KOPT-K1 (cell line): ENCODE measurements around the gene MACROD2.

Experiments used
- H3K27ac ChIP-seq: fragments of 200-600 bp; sonication (generic); 2 replicates; pipeline ENCODE4 v1.5.1; 2016; ENCODE audit warnings: antibody characterized with exemption, mild to moderate bottlenecking, low read depth, low read length; ENCODE audit not compliant: poor library complexity, severe bottlenecking
- H3K36me3 ChIP-seq: fragments of 200-600 bp; sonication (generic); 2 replicates; pipeline ENCODE4 v1.5.1; 2017; ENCODE audit warnings: antibody characterized with exemption, mild to moderate bottlenecking, low read length, moderate library complexity; ENCODE audit not compliant: insufficient read depth
- H3K9me3 ChIP-seq: fragments of 200-600 bp; sonication (generic); 2 replicates; pipeline ENCODE4 v1.5.1; 2017; ENCODE audit warnings: antibody characterized with exemption, low read length, mild to moderate bottlenecking; ENCODE audit not compliant: insufficient read depth, poor library complexity, severe bottlenecking

MACROD2 gene

GRCh38 chr20:14521436-14521835 lies 526.1 kb downstream of the MACROD2 start:
- Histone ChIP-seq H3K9me3 (no peaks in the 10 kb centered on the region), H3K27ac (no peak overlapping the region), H3K36me3 (no peaks in the 10 kb centered on the region)

- H3K36me3 ChIP-seq: no peaks in the 10 kb centered on the region
- H3K9me3 ChIP-seq: no peaks in the 10 kb centered on the region
- H3K27ac ChIP-seq: no peak overlapping the region
These were observed 527.3 kb downstream of the MACROD2 start for GRCh38 chr20:14522595-14522994.

- Histone ChIP-seq H3K27ac (no peak overlapping the region), H3K9me3 (no peaks in the 10 kb centered on the region), H3K36me3 (no peaks in the 10 kb centered on the region)
These were observed 527.8 kb downstream of the MACROD2 start for GRCh38 chr20:14523090-14523489.

GRCh38 chr20:14525426-14525825 lies 530.1 kb downstream of the MACROD2 start:
- H3K27ac ChIP-seq: no peak overlapping the region
- no peaks in the 10 kb centered on the region for H3K9me3 ChIP-seq
- H3K36me3 ChIP-seq: no peaks in the 10 kb centered on the region

- Histone ChIP-seq H3K9me3 (no peaks in the 10 kb centered on the region), H3K27ac (no peak overlapping the region), H3K36me3 (no peaks in the 10 kb centered on the region)
These were observed 531.6 kb downstream of the MACROD2 start for GRCh38 chr20:14526891-14527290.

- Histone ChIP-seq H3K9me3 (no peaks in the 10 kb centered on the region), H3K36me3 (no peaks in the 10 kb centered on the region), H3K27ac (no peak overlapping the region)
These were observed 536.5 kb downstream of the MACROD2 start for GRCh38 chr20:14531786-14532185.

- H3K36me3 ChIP-seq: no peaks in the 10 kb centered on the region
- H3K27ac ChIP-seq: no peak overlapping the region
- H3K9me3 ChIP-seq: no peaks in the 10 kb centered on the region
These were observed 541.4 kb downstream of the MACROD2 start for GRCh38 chr20:14536738-14537137.

GRCh38 chr20:14538433-14538832 lies 543.1 kb downstream of the MACROD2 start:
- Histone ChIP-seq H3K36me3 (no peaks in the 10 kb centered on the region), H3K9me3 (no peaks in the 10 kb centered on the region), H3K27ac (no peak overlapping the region)

GRCh38 chr20:14543040-14543439 lies 547.7 kb downstream of the MACROD2 start:
- Histone ChIP-seq H3K9me3 (no peaks in the 10 kb centered on the region), H3K27ac (no peak overlapping the region), H3K36me3 (no peaks in the 10 kb centered on the region)

- no peak overlapping the region for H3K27ac ChIP-seq
- no peaks in the 10 kb centered on the region for H3K9me3 ChIP-seq
- no peaks in the 10 kb centered on the region for H3K36me3 ChIP-seq
These were observed 549.4 kb downstream of the MACROD2 start for GRCh38 chr20:14544688-14545087.

- H3K9me3 ChIP-seq: no peaks in the 10 kb centered on the region
- H3K36me3 ChIP-seq: no peaks in the 10 kb centered on the region
- no peak overlapping the region for H3K27ac ChIP-seq
These were observed 555.3 kb downstream of the MACROD2 start for GRCh38 chr20:14550655-14551054.

GRCh38 chr20:14553774-14554534 lies 558.6 kb downstream of the MACROD2 start:
- H3K27ac ChIP-seq: no peak overlapping the region
- no peaks in the 10 kb centered on the region for H3K36me3 ChIP-seq

GRCh38 chr20:14555676-14556075 lies 560.4 kb downstream of the MACROD2 start:
- no peaks in the 10 kb centered on the region for H3K9me3 ChIP-seq
- H3K27ac ChIP-seq: no peak overlapping the region
- H3K36me3 ChIP-seq: no peaks in the 10 kb centered on the region

More at GRCh38 chr20:14553774-14554534, 558.6 kb downstream of the MACROD2 start:
- no peaks in the 10 kb centered on the region for H3K9me3 ChIP-seq

- Histone ChIP-seq H3K36me3 (no peaks in the 10 kb centered on the region), H3K27ac (no peak overlapping the region), H3K9me3 (no peaks in the 10 kb centered on the region)
These were observed 560.9 kb downstream of the MACROD2 start for GRCh38 chr20:14556206-14556605.

- Histone ChIP-seq H3K9me3 (no peaks in the 10 kb centered on the region), H3K27ac (no peak overlapping the region), H3K36me3 (no peaks in the 10 kb centered on the region)
These were observed 564.3 kb downstream of the MACROD2 start for GRCh38 chr20:14559612-14560011.

- Histone ChIP-seq H3K27ac (no peak overlapping the region), H3K36me3 (no peaks in the 10 kb centered on the region), H3K9me3 (no peaks in the 10 kb centered on the region)
These were observed 566.5 kb downstream of the MACROD2 start for GRCh38 chr20:14561741-14562221.
